Parathyroid adenoma (tissue), 2 donors: ENCODE data around the gene TNFSF15.

Experiments used
- H2AFZ ChIP-seq: fragments of 300-600 bp; sonication (generic); one replicate; pipeline ENCODE4 v1.7.0; 2017; ENCODE audit warnings: antibody characterized with exemption, mild to moderate bottlenecking
- H3K27ac ChIP-seq: fragments of 300-600 bp; sonication (generic); one replicate; pipeline ENCODE4 v1.7.0; 2017
- H3K27me3 ChIP-seq: fragments of 300-600 bp; sonication (generic); one replicate; pipeline ENCODE4 v1.7.0; 2017; ENCODE audit warnings: low read length; ENCODE audit not compliant: control insufficient read depth, insufficient read depth
- H3K36me3 ChIP-seq: fragments of 300-600 bp; sonication (generic); one replicate; pipeline ENCODE4 v1.7.0; 2017; ENCODE audit warnings: low read length; ENCODE audit not compliant: control insufficient read depth, insufficient read depth
- H3K4me1 ChIP-seq: fragments of 300-600 bp; sonication (generic); one replicate; pipeline ENCODE4 v1.7.0; 2017; ENCODE audit warnings: control low read depth
- H3K4me2 ChIP-seq: fragments of 300-600 bp; sonication (generic); one replicate; pipeline ENCODE4 v1.7.0; 2017; ENCODE audit warnings: low read length
- H3K4me3 ChIP-seq: fragments of 300-600 bp; sonication (generic); one replicate; pipeline ENCODE4 v1.7.0; 2017; ENCODE audit warnings: low read depth, low read length
- H3K79me2 ChIP-seq: fragments of 300-600 bp; sonication (generic); one replicate; pipeline ENCODE4 v1.7.0; 2017; ENCODE audit warnings: control low read depth
- H3K9ac ChIP-seq: fragments of 300-600 bp; sonication (generic); one replicate; pipeline ENCODE4 v1.7.0; 2017; ENCODE audit warnings: mild to moderate bottlenecking
- H3K9me3 ChIP-seq: fragments of 300-600 bp; sonication (generic); one replicate; pipeline ENCODE4 v1.7.0; 2017; ENCODE audit warnings: low read length; ENCODE audit not compliant: control insufficient read depth
- TF ChIP-seq, protein P1 (sequence below): fragments of 300-600 bp; sonication (generic); IDR thresholded peaks from one replicate; pipeline ENCODE4 v1.7.0; 2017; ENCODE audit warnings: antibody characterized with exemption, mild to moderate bottlenecking
- donor health status: primary hyperparathyroidism.

TNFSF15 gene

DNA sequence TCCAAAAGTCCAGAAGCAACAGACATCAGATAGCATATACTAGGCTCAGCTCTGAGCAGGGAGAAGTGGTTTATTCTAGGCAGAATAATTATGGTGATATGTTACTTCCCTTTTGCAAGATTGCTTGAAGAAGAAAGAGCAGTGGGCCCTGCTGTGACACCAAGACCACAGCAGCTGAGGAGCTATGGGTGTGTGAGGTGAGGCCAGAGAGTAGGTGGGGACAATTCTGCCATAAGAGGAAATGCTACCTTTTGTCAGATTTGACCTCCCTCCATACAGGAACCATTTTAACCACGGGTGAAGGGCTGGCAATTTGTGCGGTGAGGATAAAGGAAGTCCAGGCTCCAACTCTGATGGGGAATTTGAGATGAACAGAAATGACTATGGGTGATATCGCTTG is 51.3 kb downstream of the TNFSF15 start:
- no peaks in the 10 kb centered on the region for H3K4me1 ChIP-seq
- no peak overlapping the region for H2AFZ ChIP-seq
- no peaks in the 10 kb centered on the region for H3K27me3 ChIP-seq
- no peaks in the 10 kb centered on the region for H3K79me2 ChIP-seq
- no peaks in the 10 kb centered on the region for H3K9me3 ChIP-seq
- no peak overlapping the region for H3K27ac ChIP-seq
- TF ChIP-seq, protein P1, sequence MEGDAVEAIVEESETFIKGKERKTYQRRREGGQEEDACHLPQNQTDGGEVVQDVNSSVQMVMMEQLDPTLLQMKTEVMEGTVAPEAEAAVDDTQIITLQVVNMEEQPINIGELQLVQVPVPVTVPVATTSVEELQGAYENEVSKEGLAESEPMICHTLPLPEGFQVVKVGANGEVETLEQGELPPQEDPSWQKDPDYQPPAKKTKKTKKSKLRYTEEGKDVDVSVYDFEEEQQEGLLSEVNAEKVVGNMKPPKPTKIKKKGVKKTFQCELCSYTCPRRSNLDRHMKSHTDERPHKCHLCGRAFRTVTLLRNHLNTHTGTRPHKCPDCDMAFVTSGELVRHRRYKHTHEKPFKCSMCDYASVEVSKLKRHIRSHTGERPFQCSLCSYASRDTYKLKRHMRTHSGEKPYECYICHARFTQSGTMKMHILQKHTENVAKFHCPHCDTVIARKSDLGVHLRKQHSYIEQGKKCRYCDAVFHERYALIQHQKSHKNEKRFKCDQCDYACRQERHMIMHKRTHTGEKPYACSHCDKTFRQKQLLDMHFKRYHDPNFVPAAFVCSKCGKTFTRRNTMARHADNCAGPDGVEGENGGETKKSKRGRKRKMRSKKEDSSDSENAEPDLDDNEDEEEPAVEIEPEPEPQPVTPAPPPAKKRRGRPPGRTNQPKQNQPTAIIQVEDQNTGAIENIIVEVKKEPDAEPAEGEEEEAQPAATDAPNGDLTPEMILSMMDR = no peak
- no peak overlapping the region for H3K4me3 ChIP-seq
- no peak overlapping the region for H3K9ac ChIP-seq
- H3K4me2 ChIP-seq = no peak overlapping the region
- no peaks in the 10 kb centered on the region for H3K36me3 ChIP-seq

DNA sequence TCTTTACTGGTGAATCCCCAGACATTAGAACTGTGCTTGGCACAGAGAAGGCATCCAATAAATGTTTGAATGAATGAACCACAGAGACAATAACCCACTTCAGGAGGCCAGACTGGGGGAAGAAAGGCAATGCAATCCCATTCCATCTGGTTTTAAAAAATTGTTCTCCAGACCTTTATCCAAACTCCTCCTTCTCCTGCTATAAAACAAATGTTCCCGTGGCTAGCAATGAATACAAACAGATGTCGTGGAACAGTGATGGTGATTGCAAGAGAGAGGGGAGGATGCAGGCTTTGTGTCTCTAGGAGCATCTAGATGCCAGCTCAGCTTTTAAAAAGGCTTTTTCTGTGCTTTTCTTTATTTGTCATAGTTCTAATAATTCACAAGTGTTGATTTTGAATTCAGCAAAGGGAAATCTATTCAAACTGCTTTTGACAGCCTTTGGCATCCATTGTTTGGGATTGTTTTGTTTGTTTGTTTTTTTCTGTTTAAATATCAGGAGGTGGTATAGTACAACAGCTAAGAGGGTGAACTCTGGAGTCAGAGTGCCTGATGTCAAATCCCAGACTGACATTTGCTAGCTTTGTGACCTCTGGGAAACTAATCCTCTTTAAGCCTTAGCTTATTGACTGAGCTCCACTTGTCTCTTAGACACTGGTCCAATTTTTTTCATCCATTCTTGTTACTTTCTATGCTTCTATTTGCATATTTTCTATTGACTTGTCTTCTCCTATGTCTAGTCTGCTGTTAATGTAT is 59.1 kb downstream of the TNFSF15 start:
- H3K79me2 ChIP-seq = no peaks in the 10 kb centered on the region
- TF ChIP-seq, protein P1 = no peak
- no peaks in the 10 kb centered on the region for H3K9me3 ChIP-seq
- H3K4me3 ChIP-seq = no peak overlapping the region
- H3K27me3 ChIP-seq = no peaks in the 10 kb centered on the region
- H2AFZ ChIP-seq = no peak overlapping the region
- no peak overlapping the region for H3K9ac ChIP-seq
- H3K4me1 ChIP-seq = no peaks in the 10 kb centered on the region
- H3K27ac ChIP-seq = no peak overlapping the region
- H3K4me2 ChIP-seq = no peak overlapping the region
- no peaks in the 10 kb centered on the region for H3K36me3 ChIP-seq

DNA sequence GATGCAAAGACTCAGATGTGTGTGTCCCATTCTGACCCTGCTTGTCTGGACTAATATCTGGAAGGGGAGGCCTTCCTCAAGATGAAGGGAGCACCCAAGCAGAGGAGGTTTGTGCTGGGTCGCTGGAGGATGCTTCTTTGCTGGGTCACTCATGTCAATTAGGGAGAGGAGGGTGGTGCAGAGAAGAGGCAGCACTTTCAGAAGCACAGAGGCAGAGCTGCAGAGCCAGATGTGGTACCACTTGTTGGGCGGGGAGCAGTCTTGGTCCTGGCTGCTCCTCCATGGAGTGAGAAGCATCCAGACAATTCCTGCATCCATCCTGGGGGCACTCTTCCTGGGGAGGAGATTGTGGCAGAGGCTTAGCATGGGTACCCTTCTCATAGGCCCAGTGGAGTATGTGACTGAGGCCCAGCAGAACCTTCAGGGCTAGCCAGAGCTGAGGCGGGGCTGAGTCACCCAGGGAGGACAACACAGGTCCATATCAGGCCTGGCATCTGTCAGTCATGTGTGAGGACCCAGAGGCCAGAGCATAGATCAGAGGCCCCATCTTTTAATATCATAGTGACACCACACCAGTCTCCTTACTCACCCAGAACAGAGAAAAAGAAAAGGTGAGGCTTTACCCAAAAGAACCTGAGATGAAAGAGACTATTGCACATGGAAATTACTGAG is 59.8 kb downstream of the TNFSF15 start:
- Histone ChIP-seq H2AFZ (no peak overlapping the region), H3K27ac (no peak overlapping the region), H3K27me3 (no peaks in the 10 kb centered on the region), H3K36me3 (no peaks in the 10 kb centered on the region), H3K9me3 (no peaks in the 10 kb centered on the region), H3K9ac (no peak overlapping the region), H3K4me1 (no peaks in the 10 kb centered on the region), H3K4me2 (no peak overlapping the region), H3K79me2 (no peaks in the 10 kb centered on the region), H3K4me3 (no peak overlapping the region)
- TF ChIP-seq, protein P1 = no peak

DNA sequence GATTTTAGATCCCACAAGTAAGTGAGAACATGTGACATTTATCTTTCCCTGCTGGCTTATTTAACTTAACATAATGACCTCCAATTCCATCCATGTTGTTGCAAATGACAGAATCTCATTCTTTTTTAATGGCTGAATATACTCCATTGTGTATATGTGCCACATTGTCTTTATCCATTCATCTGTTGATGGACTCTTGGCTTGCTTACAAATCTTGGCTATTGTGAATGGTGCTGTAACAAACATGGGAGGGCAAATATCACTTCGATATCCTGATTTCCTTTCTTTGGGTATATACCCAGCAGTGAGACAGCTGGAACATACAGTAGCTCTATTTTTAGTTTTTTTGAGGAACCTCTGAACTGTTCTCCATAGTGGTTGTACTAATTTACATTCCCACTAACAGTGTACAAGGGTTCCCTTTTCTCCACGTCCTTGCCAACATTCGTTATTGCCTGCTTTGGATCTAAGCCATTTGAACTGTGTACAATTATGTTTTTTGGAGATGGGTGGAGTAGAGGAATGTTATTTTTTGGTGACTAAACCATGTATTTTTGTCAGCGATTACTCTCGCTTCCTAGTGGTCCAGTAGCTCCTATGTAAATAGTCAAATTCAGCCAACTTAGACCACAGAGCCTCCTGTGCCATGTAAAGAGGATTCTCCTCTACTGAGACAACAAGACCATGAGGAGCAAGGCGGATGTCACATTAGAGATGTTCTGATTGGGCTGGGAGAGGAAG is 60.6 kb downstream of the TNFSF15 start:
- H3K79me2 ChIP-seq = no peaks in the 10 kb centered on the region
- no peaks in the 10 kb centered on the region for H3K4me1 ChIP-seq
- H2AFZ ChIP-seq = no peak overlapping the region
- no peak overlapping the region for H3K27ac ChIP-seq
- H3K27me3 ChIP-seq = no peaks in the 10 kb centered on the region
- no peak overlapping the region for H3K9ac ChIP-seq
- H3K9me3 ChIP-seq = no peaks in the 10 kb centered on the region
- TF ChIP-seq, protein P1 = no peak
- H3K36me3 ChIP-seq = no peaks in the 10 kb centered on the region
- H3K4me3 ChIP-seq = no peak overlapping the region
- no peak overlapping the region for H3K4me2 ChIP-seq
